ENCODE results near the gene COL5A1.

Gene COL5A1

DNA sequence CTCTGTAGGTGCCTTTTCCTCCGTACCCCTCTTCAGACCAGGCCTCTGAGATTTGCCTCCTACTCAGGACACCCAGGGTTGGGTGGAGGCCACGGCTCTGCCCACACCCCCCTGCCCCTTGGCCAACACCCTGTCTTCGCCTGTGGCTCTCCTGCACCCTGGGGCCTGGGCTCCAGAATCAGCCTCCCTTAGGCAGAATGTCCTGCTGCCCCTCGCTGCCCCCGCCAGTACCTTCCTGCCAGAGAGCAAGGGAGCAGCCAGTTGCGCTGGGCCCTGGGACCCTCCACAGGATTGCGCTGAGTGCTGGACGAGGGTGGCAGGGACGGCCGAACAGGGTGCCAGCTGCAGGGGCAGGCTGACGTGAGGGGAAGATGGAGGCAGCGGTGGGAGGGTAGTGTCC, 53.5 kb downstream of the COL5A1 start:
- no peak overlapping the region for H3K27ac ChIP-seq
- TF ChIP-seq, protein P1, sequence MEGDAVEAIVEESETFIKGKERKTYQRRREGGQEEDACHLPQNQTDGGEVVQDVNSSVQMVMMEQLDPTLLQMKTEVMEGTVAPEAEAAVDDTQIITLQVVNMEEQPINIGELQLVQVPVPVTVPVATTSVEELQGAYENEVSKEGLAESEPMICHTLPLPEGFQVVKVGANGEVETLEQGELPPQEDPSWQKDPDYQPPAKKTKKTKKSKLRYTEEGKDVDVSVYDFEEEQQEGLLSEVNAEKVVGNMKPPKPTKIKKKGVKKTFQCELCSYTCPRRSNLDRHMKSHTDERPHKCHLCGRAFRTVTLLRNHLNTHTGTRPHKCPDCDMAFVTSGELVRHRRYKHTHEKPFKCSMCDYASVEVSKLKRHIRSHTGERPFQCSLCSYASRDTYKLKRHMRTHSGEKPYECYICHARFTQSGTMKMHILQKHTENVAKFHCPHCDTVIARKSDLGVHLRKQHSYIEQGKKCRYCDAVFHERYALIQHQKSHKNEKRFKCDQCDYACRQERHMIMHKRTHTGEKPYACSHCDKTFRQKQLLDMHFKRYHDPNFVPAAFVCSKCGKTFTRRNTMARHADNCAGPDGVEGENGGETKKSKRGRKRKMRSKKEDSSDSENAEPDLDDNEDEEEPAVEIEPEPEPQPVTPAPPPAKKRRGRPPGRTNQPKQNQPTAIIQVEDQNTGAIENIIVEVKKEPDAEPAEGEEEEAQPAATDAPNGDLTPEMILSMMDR (conservative IDR thresholded peaks at IDR 0.05), result no peak
- no peak for TF ChIP-seq ZFX (IDR thresholded peaks at IDR 0.05)

DNA sequence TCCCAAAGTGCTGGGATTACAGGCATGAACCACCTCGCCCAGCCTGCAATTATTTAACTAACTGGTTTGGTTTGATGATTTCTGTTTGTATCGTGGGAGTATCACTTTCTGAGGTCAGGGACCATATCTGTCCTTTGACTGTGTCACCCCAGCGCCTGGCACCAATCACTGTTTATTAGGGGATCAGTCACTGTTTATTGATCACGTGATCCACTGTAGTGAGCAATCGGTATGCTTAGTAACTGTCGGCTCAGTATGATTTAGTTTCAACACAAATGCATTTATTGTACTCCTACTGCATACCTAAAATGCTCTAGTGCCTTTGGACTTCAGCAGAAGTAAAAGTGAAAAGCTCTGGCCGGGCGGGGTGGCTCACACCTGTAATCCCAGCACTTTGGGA, 54.8 kb downstream of the COL5A1 start:
- H3K27ac ChIP-seq, result no peak overlapping the region
- no peak for TF ChIP-seq ZFX (IDR thresholded peaks at IDR 0.05)
- TF ChIP-seq, protein P1 (conservative IDR thresholded peaks at IDR 0.05), result no peak

DNA sequence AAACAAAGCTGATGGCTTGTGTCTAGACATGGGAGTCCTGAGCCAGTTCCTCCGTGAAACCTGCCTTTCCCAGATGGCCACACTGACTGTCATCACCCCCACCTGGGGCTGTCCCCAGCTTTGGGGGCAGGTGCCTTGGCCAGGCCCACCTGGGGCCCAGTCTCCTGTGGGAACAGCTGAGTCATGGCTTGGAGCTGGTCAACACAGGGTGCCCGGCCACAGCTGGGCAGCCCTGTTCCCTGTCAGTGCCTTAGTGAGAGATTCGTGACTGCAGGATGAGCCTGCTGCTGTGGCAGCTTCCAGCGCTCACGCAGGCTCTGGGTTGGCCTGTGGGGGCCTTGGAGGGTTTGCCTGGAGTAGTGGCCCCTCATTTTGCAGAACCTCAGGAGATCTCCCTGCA, 56.5 kb downstream of the COL5A1 start:
- TF ChIP-seq, protein P1 (conservative IDR thresholded peaks at IDR 0.05), result no peak
- TF ChIP-seq ZFX (IDR thresholded peaks at IDR 0.05), result no peak
- no peak overlapping the region for H3K27ac ChIP-seq

DNA sequence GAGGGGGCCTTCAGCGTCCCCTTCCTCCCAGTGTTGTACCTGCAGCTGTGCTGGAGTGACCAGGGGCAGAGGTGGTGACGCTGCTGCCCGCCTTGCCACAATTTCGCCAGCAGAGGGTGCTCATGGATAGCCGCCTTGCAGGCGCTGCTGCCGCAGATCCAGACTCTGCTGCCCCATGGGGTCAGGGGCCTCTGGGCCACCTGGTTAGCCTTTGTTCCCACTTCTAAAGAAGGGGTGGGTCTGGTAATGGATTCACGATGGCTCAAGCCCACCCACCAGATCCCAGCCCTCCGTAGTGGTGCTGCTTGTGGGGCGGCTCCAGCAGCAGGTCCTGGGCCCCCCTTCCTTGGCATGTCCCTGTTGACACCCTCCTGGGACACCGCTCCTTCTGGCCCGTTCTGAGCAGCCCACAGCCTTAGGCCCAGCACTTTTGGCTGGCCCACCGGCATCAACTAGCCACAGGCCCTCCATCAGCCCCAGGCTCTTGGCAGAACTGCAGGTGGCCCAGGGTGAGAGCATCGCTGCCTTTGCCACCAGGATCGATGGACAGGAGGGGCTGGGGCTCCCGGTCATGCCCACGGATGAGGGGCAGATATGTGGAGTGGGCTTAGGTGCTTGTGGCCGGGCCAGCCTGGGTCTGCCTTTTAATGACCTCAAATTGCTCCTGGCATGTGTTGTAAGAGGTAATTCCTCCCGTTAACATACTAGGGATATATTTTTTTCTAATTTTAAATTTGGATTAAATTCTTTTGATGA, 57.2 kb downstream of the COL5A1 start:
- TF ChIP-seq, protein P1 (conservative IDR thresholded peaks at IDR 0.05), result peak; percentile 98
- TF ChIP-seq ZFX (IDR thresholded peaks at IDR 0.05), result no peak
- H3K27ac ChIP-seq, result no peak overlapping the region

DNA sequence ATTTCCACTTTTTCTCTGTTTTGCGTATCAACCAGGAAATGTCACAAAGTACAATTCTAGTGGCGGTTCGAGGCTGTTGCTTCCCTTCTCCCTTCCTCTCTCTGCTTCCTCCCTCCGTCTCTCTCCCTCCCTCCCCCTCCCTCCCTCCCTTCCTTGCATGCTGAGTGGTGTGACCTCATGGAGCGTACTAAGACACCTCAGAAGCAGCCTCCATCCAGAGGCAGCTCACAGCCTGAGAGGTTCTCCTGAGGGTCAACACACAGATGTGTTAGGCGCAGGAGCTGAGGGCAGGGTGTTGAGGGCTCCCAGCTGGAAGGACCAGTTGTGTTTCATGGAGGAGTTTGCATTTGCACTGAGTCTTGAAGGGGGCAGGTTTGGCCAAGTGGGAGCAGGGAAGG, 57.7 kb downstream of the COL5A1 start:
- H3K27ac ChIP-seq, result no peak overlapping the region
- no peak for TF ChIP-seq ZFX (IDR thresholded peaks at IDR 0.05)
- TF ChIP-seq, protein P1 (conservative IDR thresholded peaks at IDR 0.05), result no peak

DNA sequence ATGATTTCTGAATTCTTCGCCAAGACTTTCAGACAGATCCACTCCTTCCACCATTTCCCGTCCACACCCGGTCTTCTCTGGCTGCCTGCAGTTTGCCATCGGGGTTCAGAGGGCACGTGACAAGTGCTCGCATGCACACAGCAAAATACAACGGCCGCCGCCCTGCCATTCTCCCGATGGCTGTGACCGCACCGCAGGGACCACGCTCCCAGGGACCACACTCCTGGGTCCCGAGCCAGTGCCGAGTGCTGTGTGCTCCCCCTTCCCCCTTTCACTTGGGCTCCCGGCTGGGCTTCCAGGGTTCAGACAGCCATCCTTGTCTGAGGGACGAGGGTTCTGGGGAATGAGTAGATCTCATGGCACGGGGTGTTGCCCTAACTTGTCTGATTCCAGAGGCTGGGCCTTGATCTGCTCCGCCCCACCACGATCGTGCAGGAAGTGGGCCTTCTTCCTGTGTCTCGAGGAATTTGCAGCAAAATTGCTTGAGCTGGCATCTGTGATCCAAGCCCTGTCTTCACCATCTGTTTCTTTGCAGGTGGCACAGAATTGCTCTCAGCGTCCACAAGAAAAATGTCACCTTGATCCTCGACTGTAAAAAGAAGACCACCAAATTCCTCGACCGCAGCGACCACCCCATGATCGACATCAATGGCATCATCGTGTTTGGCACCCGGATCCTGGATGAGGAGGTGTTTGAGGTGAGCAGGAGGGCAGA, 59.2 kb downstream of the COL5A1 start:
- no peak overlapping the region for H3K27ac ChIP-seq
- no peak for TF ChIP-seq ZFX (IDR thresholded peaks at IDR 0.05)
- TF ChIP-seq, protein P1 (conservative IDR thresholded peaks at IDR 0.05), result no peak

DNA sequence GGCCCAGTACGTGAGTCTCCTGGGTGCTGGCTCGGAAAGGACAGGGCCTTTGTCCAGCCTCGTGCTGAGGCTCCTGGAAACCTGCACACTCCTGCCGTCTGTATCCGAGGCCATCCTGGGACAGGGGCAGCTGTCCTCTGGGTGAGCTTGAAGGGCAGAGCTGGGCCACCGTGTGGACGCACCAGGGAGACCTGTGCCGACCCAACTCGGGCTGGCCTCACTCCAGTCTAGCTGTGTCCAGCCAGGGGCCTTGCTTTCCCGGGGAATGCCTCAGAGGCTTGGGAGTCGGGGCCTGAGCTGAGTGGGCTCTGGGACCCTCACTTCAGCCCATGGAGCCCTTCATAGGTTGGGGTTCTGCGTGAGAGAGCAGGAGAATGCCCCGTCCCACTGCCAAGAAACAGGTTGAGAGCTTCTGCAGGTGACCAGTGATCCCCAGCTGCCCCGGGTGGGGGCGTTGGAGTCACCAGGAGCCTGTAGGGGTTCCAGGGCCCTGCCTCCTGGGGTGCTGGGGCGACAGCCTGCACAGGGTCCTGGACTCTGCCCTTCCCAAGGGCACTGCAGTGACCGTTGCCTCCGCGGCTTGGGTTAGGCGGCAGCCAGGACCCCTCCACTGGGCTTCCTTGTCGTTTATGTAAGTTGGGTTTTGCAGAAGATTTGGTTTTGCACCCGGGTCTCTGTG, 60.1 kb downstream of the COL5A1 start:
- H3K27ac ChIP-seq, result no peak overlapping the region
- no peak for TF ChIP-seq ZFX (IDR thresholded peaks at IDR 0.05)
- TF ChIP-seq, protein P1 (conservative IDR thresholded peaks at IDR 0.05), result no peak

Data from C4-2B (cell line).